CD14-positive monocyte (primary cell): Measurements from ENCODE around the gene LCNL1. TPM values are rescaled to one million over a fixed set of nuclear protein-coding genes. Genes with fewer than 3 reads are reported as not detected.

ENCODE experiments used
- DNase-seq, 3 donors: peaks; one replicate each; pipeline ENCODE4 v3.0.0-alpha.2; 2011 to 2022
- H2AFZ ChIP-seq: 2 replicates; pipeline ENCODE4 v1.6.0; 2012; ENCODE audit warnings: mild to moderate bottlenecking, low read depth, low read length, inconsistent platforms; ENCODE audit not compliant: insufficient read depth, poor library complexity, severe bottlenecking
- H3K27ac ChIP-seq, 2 donors: 1 replicate in 1 of 2; 2 replicates in 1 of 2; pipeline ENCODE4 v1.5.1; 2012 to 2013; ENCODE audit warnings: low read length in 2 of 2, control low read depth in 1 of 2, inconsistent platforms in 1 of 2, low read depth in 1 of 2, mild to moderate bottlenecking in 1 of 2
- H3K27me3 ChIP-seq, 2 donors: one replicate each; pipeline versions ENCODE4 v1.6.0 to v1.6.1; 2011 to 2013; ENCODE audit warnings: low read length in 2 of 2; ENCODE audit not compliant: control insufficient read depth in 2 of 2, insufficient read depth in 2 of 2
- H3K36me3 ChIP-seq, 2 donors: replicated peaks in 1 of 2; 1 replicate in 1 of 2; 2 replicates in 1 of 2; pipeline versions ENCODE4 v1.5.1 to v1.6.1; 2012 to 2013; ENCODE audit warnings: low read length in 2 of 2, control low read depth in 1 of 2, inconsistent platforms in 1 of 2, mild to moderate bottlenecking in 1 of 2; ENCODE audit not compliant: insufficient read depth in 2 of 2, control insufficient read depth in 1 of 2
- H3K4me1 ChIP-seq, 2 donors: 1 replicate in 1 of 2; 2 replicates in 1 of 2; pipeline versions ENCODE4 v1.5.1 to v1.6.1; 2012 to 2013; ENCODE audit warnings: low read length in 2 of 2, control low read depth in 1 of 2, inconsistent platforms in 1 of 2, mild to moderate bottlenecking in 1 of 2, moderate library complexity in 1 of 2; ENCODE audit not compliant: insufficient read depth in 2 of 2, control insufficient read depth in 1 of 2
- H3K4me2 ChIP-seq: replicated peaks from 2 replicates; pipeline ENCODE3; 2012; ENCODE audit warnings: low read length, moderate library complexity, mild to moderate bottlenecking; ENCODE audit not compliant: poor library complexity, severe bottlenecking; ENCODE audit errors: extremely low read depth
- H3K4me3 ChIP-seq, 3 experiments: fragments of 200-600 bp in 1 of 3; sonication (generic) in 1 of 3; replicated peaks in 1 of 3; 1 replicate in 2 of 3; 2 replicates in 1 of 3; pipeline ENCODE4 v1.5.1; 2011 to 2013; ENCODE audit warnings: low read length in 3 of 3, mild to moderate bottlenecking in 3 of 3, control low read depth in 2 of 3, low read depth in 2 of 3, inconsistent platforms in 1 of 3, moderate library complexity in 1 of 3
- H3K79me2 ChIP-seq: 2 replicates; pipeline ENCODE4 v1.6.0; 2012; ENCODE audit warnings: mild to moderate bottlenecking, control low read depth, inconsistent platforms, low read length, moderate library complexity; ENCODE audit not compliant: insufficient read depth
- H3K9ac ChIP-seq: 2 replicates; pipeline ENCODE4 v1.6.0; 2017; ENCODE audit warnings: low read length, mild to moderate bottlenecking; ENCODE audit not compliant: insufficient read depth, poor library complexity, severe bottlenecking
- H3K9me3 ChIP-seq, 2 donors: replicated peaks in 1 of 2; 1 replicate in 1 of 2; 2 replicates in 1 of 2; pipeline versions ENCODE4 v1.5.1 to v1.6.1; 2012 to 2013; ENCODE audit warnings: low read length in 2 of 2, control low read depth in 1 of 2; ENCODE audit not compliant: control insufficient read depth in 1 of 2, insufficient read depth in 1 of 2
- H4K20me1 ChIP-seq: 2 replicates; pipeline ENCODE4 v1.6.0; 2012; ENCODE audit warnings: mild to moderate bottlenecking, low read length, control low read depth, moderate library complexity; ENCODE audit not compliant: insufficient read depth
- H3K27ac Mint-ChIP-seq, 7 donors: one replicate each; pipeline ENCODE4 v1.8.0; 2020; ENCODE audit warnings: mild to moderate bottlenecking in 7 of 7, mixed read lengths in 7 of 7, moderate library complexity in 6 of 7, inconsistent platforms in 2 of 7
- H3K27me3 Mint-ChIP-seq, 3 donors: one replicate each; pipeline ENCODE4 v1.8.0; 2021 to 2022; ENCODE audit warnings: low read depth in 3 of 3, mild to moderate bottlenecking in 3 of 3, mixed read lengths in 3 of 3, moderate library complexity in 3 of 3, inconsistent platforms in 1 of 3
- H3K36me3 Mint-ChIP-seq, 2 donors: one replicate each; pipeline ENCODE4 v1.8.0; 2020; ENCODE audit warnings: mixed read lengths in 2 of 2, inconsistent platforms in 1 of 2, mild to moderate bottlenecking in 1 of 2
- H3K4me1 Mint-ChIP-seq: one replicate; pipeline ENCODE4 v1.8.0; 2020; ENCODE audit warnings: mild to moderate bottlenecking, mixed read lengths
- H3K4me3 Mint-ChIP-seq, 2 donors: one replicate each; pipeline ENCODE4 v1.8.0; 2020; ENCODE audit warnings: mild to moderate bottlenecking in 2 of 2, mixed read lengths in 2 of 2, moderate library complexity in 1 of 2
- H3K9me3 Mint-ChIP-seq, 7 donors: one replicate each; pipeline ENCODE4 v1.8.0; 2020 to 2022; ENCODE audit warnings: mixed read lengths in 7 of 7, mild to moderate bottlenecking in 6 of 7, moderate library complexity in 6 of 7, inconsistent platforms in 2 of 7
- CTCF ChIP-seq: fragments of 200-600 bp; IDR thresholded peaks from one replicate; pipeline ENCODE4 v1.8.0; 2022; ENCODE audit warnings: antibody characterized with exemption, mild to moderate bottlenecking
- WGBS: methylation state at CpG from one replicate; pipeline ENCODE4 v1.1.5; 2013; ENCODE audit warnings: missing lambda C conversion rate; ENCODE audit not compliant: insufficient coverage; 5-methylcytosine and 5-hydroxymethylcytosine counted together
- intact Hi-C, 2 donors: fragments of 100-400 bp; cut with micrococcal nuclease; formaldehyde crosslinking; loops; one replicate each; pipeline versions ENCODE4 v1.15.0 to v1.15.1; 2023
- polyA plus RNA-seq, 3 donors: library from polyadenylated mRNA; depleted of rRNA in 1 of 3; unstranded in 2 of 3; stranded (reverse) in 1 of 3; fragments of 300-500 nt in 2 of 3; fragments of >200 nt in 1 of 3; fragmentation: Illumina TruSeq in 2 of 3; gene quantifications; 1 replicate in 2 of 3; 2 replicates in 1 of 3; pipeline ENCODE4 v1.2.3, GENCODE V29; 2012 to 2021

Gene LCNL1
- polyA plus RNA-seq, 3 donors: 0.04 TPM; not detected in 2

- Histone ChIP-seq H4K20me1 (no peaks in the 10 kb centered on the region), H3K4me1 (peaks cover 16 to 26% of the 10 kb centered on the region in 2 donors)
Measured at GRCh38 chr9:136949239-136949816, 33.5 kb upstream of the LCNL1 start.

More at GRCh38 chr9:136949239-136949816, 33.5 kb upstream of the LCNL1 start:
- Histone ChIP-seq H3K4me3 (peak overlapping the region; percentile 41 to 83 (median 75)), H3K9ac (peak overlapping the region; percentile 76), H3K27me3 (no peaks in the 10 kb centered on the region), H2AFZ (peak overlapping the region; percentile 100), H3K79me2 (no peaks in the 10 kb centered on the region), H3K9me3 (no peaks in the 10 kb centered on the region), H3K27ac (peak overlapping the region in 1 of 2 donors; percentile 84), H3K36me3 (no peaks in the 10 kb centered on the region), H3K4me2 (peak overlapping the region; percentile 85)
- intact Hi-C loops: loop anchor here (10.0 kb wide), 3 partner anchors 85 to 145 kb away; partner anchors contain the start of genes AJM1 (in 1 of the 2), FUT7 (in 1 of the 2), PHPT1 (in 1 of the 2) and RABL6 (in 1 of the 2)
- no peak for DNase-seq
- H3K36me3 Mint-ChIP-seq: no peaks in the 10 kb centered on the region
- H3K4me3 Mint-ChIP-seq: peak overlapping the region; percentile 80 to 87
- peaks cover 11% of the 10 kb centered on the region for H3K4me1 Mint-ChIP-seq
- WGBS: 25% methylated on average over 13 of the region's 22 CpGs
- no peaks in the 10 kb centered on the region for H3K9me3 Mint-ChIP-seq
- peak overlapping the region in 4 of 7 donors; percentile 59 to 80 (median 70) for H3K27ac Mint-ChIP-seq
- TF ChIP-seq CTCF: no peak
- peaks cover 0 to 6% (median 4%) of the 10 kb centered on the region in 3 donors for H3K27me3 Mint-ChIP-seq
